Epithelial cell of esophagus (primary cell): ENCODE data around the gene OR51E1.

Source experiments
- DNase-seq: peaks from one replicate; pipeline ENCODE4 v3.0.0; 2010; ENCODE audit warnings: low read depth
- H3K4me3 ChIP-seq: 2 replicates; pipeline ENCODE4 v1.5.1; 2011; ENCODE audit warnings: mild to moderate bottlenecking, low read length, control low read depth
- TF ChIP-seq, protein P1 (sequence below): IDR thresholded peaks from 2 replicates; pipeline ENCODE4 v1.5.1; 2011; ENCODE audit warnings: low read depth, mild to moderate bottlenecking, low read length, control low read depth, inconsistent platforms; ENCODE audit not compliant: insufficient read depth; ENCODE audit errors: missing control alignments

The OR51E1 gene, protein sequence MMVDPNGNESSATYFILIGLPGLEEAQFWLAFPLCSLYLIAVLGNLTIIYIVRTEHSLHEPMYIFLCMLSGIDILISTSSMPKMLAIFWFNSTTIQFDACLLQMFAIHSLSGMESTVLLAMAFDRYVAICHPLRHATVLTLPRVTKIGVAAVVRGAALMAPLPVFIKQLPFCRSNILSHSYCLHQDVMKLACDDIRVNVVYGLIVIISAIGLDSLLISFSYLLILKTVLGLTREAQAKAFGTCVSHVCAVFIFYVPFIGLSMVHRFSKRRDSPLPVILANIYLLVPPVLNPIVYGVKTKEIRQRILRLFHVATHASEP

DNA sequence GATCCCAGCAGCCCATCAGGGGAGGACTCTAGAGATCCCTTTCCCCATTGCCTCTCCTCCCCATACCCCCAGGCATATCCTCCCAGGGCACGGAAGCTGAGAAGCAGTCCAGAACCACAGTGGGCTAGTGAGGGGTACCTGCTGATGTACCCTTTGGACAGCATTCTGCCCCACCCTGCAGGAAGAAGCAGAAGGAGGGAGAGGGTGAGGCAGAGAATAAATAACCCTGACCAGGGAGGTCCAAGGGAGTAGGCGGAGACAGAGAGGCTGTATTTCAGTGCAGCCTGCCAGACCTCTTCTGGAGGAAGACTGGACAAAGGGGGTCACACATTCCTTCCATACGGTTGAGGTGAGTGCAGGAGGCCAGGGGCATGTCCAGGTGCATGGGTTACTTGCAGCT is at the start of gene OR51E1:
OR51E1 (plus strand) TSS at position 301 of the 400 bp plus-strand sequence. CDS start 8,545 bp downstream, outside the sequence.
- H3K4me3 ChIP-seq: no peak within 1 kb of the TSS
- no peak for DNase-seq
- TF ChIP-seq, protein P1, sequence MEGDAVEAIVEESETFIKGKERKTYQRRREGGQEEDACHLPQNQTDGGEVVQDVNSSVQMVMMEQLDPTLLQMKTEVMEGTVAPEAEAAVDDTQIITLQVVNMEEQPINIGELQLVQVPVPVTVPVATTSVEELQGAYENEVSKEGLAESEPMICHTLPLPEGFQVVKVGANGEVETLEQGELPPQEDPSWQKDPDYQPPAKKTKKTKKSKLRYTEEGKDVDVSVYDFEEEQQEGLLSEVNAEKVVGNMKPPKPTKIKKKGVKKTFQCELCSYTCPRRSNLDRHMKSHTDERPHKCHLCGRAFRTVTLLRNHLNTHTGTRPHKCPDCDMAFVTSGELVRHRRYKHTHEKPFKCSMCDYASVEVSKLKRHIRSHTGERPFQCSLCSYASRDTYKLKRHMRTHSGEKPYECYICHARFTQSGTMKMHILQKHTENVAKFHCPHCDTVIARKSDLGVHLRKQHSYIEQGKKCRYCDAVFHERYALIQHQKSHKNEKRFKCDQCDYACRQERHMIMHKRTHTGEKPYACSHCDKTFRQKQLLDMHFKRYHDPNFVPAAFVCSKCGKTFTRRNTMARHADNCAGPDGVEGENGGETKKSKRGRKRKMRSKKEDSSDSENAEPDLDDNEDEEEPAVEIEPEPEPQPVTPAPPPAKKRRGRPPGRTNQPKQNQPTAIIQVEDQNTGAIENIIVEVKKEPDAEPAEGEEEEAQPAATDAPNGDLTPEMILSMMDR: no peak

GRCh38 chr11:4605057-4605456 is 38.7 kb upstream of the OR51E1 start:
- TF ChIP-seq, protein P1: no peak
- no peak overlapping the region for H3K4me3 ChIP-seq
- no peak for DNase-seq

DNA sequence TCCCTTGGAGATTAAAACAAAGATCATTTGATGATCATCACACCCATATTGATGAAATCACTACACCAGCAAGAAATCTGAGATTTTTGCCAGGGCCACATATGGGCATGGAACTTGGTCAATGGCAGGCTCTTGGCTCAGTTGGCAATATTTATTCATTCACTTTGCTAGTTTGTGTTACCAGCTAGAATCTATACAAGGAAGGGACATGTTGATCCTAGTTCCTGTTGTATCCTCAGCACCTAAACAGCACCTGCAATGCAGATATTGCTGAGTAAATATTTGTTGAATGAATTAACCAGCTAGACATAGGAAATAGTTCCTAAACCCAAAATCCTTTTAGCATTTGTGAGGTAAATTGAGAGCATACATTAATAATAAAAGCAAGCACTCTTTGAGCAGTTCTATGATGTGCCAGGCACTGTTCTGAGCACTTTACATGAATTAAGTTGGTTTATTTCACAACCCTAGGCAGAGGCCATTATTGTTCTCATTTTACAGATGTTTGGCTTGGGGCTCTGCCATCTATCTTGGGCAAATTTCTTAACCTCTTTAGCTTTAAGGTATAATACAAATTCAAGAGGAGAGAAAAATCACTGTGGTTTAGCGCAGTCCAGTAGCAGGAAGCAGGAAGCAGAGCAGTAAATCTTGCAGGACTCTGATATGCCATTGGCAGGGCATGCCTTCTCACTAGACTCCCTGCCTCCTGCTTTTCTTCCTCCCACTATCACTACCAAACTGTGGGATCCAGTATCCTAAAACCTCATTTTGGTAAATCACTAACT is 37.4 kb upstream of the OR51E1 start:
- peak overlapping the region; percentile 73 for H3K4me3 ChIP-seq
- DNase-seq: peak; percentile 3
- TF ChIP-seq, protein P1: no peak

- TF ChIP-seq, protein P1: no peak
- H3K4me3 ChIP-seq: peak overlapping the region; percentile 73
- peak; percentile 23 for DNase-seq
Observed at GRCh38 chr11:4607096-4607495, 36.7 kb upstream of the OR51E1 start.

DNA sequence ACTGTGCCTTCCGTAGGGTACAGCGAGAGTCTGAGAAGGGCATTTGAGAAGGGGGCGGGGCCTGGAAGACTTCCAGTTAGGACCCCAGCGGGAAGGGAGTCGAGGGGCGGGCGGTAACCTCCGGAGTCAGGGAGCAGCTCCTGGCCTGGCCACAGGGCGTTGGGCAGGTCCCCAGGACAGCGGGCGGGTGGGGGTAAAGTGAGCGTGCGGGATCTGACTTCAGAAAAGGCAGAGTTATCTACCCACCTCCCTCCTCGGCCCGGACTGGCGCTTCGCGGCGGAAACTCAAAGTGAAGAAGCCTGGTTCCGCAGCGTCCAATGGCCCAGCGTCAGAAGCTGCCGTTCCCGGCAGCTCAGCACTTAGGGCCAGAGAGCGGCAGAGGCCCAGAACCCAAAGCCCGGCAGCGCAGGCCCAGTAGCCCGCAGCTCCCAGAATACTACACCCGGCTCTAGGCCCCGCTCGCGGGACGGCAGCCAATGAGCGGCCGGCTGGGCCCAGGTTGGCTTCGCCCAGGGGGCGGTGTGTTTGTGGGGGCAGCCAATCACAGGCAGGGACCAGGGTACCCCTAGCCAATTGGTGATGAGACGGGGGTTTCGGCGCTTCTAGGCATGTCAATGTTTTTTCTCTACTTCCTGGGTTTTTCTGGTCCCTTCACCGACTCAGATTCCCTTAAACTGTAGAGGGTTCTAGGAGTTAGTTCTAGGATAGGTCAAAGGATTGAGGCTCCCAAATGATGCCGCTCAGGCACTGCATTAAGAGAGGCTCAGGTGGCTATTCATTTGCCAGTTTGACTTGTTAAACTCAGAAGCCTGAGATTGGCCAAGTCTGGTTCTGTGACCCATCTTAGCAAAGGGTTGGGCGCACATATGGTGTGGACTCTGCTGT is 35.8 kb upstream of the OR51E1 start, which contains the start of gene TRIM68:
TRIM68 (minus strand) TSS at position 451 of the 886 bp plus-strand sequence. CDS start 2,727 bp downstream, outside the sequence.
- peak within 1 kb of the TSS; percentile 73 for H3K4me3 ChIP-seq
- TF ChIP-seq, protein P1: no peak
- peak; percentile 96 for DNase-seq

DNA sequence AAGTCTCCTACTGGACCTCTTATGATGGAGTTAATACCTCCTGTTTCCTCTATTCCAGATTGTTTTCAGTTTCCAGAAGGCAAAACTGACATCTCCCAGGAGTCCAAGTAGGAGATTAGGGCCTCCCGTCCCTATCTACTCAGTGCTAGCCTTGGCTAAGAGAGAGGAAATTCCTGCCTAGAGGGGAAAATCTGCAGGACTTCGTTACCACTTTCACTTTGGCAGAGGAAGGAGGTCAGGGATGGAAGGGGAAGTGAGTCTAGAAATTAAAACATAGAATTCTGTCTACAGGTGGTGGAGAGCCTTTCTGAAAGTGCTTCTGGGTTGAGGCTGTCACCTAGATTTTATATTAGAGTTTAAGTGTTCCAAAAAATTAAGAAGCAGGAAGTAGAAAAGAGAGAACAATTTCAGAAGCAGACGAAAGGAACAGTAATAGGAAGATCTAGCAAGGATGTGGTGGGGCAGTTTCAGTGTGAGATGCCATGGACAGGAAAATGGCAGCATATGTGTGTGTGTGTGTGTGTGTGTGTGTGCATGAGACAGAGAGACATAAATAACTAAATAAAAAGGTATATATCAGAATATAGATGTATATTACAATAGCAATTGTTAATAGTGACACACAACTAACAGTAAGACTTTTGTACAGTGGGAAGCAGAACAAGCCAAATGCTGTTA is 33.4 kb upstream of the OR51E1 start:
- DNase-seq: no peak
- no peak overlapping the region for H3K4me3 ChIP-seq
- TF ChIP-seq, protein P1: no peak
